Fibroblast of lung (primary cell): ENCODE measurements around the gene ATOX1. TPM values are rescaled to one million over a fixed set of nuclear protein-coding genes. Genes with fewer than 3 reads are reported as not detected.
A peak's percentile ranks its signal among the peaks of the same experiment; 100 is the strongest.

ENCODE experiments used
- DNase-seq, 2 donors: peaks; one replicate each; pipeline versions ENCODE4 v3.0.0 to v3.0.0-alpha.2; 2010; ENCODE audit warnings: low read depth in 2 of 2
- H2AFZ ChIP-seq: 2 replicates; pipeline ENCODE4 v1.5.1; 2012; ENCODE audit warnings: low read length, control low read depth, inconsistent platforms
- H3K27ac ChIP-seq: 2 replicates; pipeline ENCODE4 v1.5.1; 2011; ENCODE audit warnings: low read length, control low read depth; ENCODE audit not compliant: insufficient read depth
- H3K27me3 ChIP-seq: 2 replicates; pipeline ENCODE4 v1.5.1; 2011; ENCODE audit warnings: mild to moderate bottlenecking, low read length; ENCODE audit not compliant: control insufficient read depth, insufficient read depth
- H3K36me3 ChIP-seq: 2 replicates; pipeline ENCODE4 v1.5.1; 2011; ENCODE audit warnings: low read length; ENCODE audit not compliant: control insufficient read depth, insufficient read depth
- H3K4me1 ChIP-seq: 2 replicates; pipeline ENCODE4 v1.5.1; 2011; ENCODE audit warnings: low read length; ENCODE audit not compliant: control insufficient read depth, insufficient read depth; ENCODE audit errors: extremely low read depth
- H3K4me2 ChIP-seq: 2 replicates; pipeline ENCODE4 v1.5.1; 2011; ENCODE audit warnings: low read length, control low read depth; ENCODE audit not compliant: insufficient read depth; ENCODE audit errors: extremely low read depth
- H3K4me3 ChIP-seq, 4 experiments: fragments of 200-600 bp in 1 of 4; sonication (generic) in 1 of 4; replicated peaks in 1 of 4; 2 replicates each; pipeline ENCODE4 v1.5.1; 2011 to 2016; ENCODE audit warnings: low read length in 4 of 4, low read depth in 3 of 4, mild to moderate bottlenecking in 3 of 4, control low read depth in 2 of 4, inconsistent platforms in 1 of 4, mixed read lengths in 1 of 4; ENCODE audit not compliant: insufficient read depth in 1 of 4; ENCODE audit errors: control extremely low read depth in 1 of 4
- H3K79me2 ChIP-seq: 2 replicates; pipeline ENCODE4 v1.5.1; 2012; ENCODE audit warnings: mild to moderate bottlenecking, low read length, inconsistent platforms; ENCODE audit not compliant: control insufficient read depth, insufficient read depth
- H3K9ac ChIP-seq: 2 replicates; pipeline ENCODE4 v1.5.1; 2011; ENCODE audit warnings: mild to moderate bottlenecking, low read length, control low read depth; ENCODE audit not compliant: insufficient read depth
- H3K9me3 ChIP-seq: 2 replicates; pipeline ENCODE4 v1.5.1; 2012; ENCODE audit warnings: low read depth, low read length; ENCODE audit not compliant: control insufficient read depth, insufficient read depth
- H4K20me1 ChIP-seq: 2 replicates; pipeline ENCODE4 v1.5.1; 2011; ENCODE audit warnings: low read length; ENCODE audit not compliant: control insufficient read depth, insufficient read depth; ENCODE audit errors: extremely low read depth
- EZH2 ChIP-seq: IDR thresholded peaks from 2 replicates; pipeline ENCODE4 v1.5.1; 2012; ENCODE audit warnings: low read length, control low read depth, mild to moderate bottlenecking; ENCODE audit errors: missing control alignments
- polyA plus RNA-seq, 2 donors: library from polyadenylated mRNA; depleted of rRNA in 1 of 2; stranded (reverse) in 1 of 2; unstranded in 1 of 2; fragments of >200 nt; gene quantifications; 2 replicates each; pipeline ENCODE4 v1.2.1, GENCODE V29; 2011 to 2012; ENCODE audit warnings: missing spikeins in 1 of 2
- total RNA-seq: library from RNA; depleted of rRNA; stranded (reverse); fragments of >200 nt; gene quantifications from 2 replicates; pipeline ENCODE4 v1.2.1, GENCODE V29; 2014
- TF ChIP-seq, protein P1 (sequence below), 2 donors: IDR thresholded peaks in 1 of 2; conservative IDR thresholded peaks in 1 of 2; 1 replicate in 1 of 2; 2 replicates in 1 of 2; pipeline ENCODE4 v1.5.1; 2011 to 2012; ENCODE audit warnings: low read length in 2 of 2, control low read depth in 1 of 2, inconsistent platforms in 1 of 2, low read depth in 1 of 2, mild to moderate bottlenecking in 1 of 2

Gene ATOX1
- total and polyA plus RNA-seq, 2 donors (not counting 1 experiment from before 2014, with no cell fraction given) = 59.9 to 245 TPM

DNA sequence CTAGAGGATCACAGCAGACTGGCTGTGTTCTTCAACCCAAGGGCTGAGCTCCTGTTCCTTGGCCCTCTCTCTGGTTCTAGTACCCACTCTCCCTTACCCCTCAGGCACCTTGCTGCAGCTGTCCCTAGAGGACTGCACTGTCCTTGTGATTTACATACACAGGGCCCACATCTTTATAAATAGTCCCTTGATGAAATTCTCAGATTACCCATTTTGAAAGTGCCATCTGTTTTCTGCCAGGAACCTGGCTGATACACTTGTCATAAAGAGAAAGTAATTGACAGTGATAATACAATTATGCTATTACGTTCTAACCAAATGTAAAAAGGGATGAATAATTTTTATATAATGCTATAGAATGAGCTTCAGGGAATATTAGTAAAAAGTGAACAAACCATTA is 55.2 kb downstream of the ATOX1 start:
- Histone ChIP-seq H3K9me3 (no peaks in the 10 kb centered on the region), H3K36me3 (no peaks in the 10 kb centered on the region), H3K79me2 (no peaks in the 10 kb centered on the region), H3K4me1 (peaks cover 18% of the 10 kb centered on the region), H3K9ac (no peak overlapping the region), H3K27me3 (no peaks in the 10 kb centered on the region), H3K27ac (no peak overlapping the region), H4K20me1 (no peaks in the 10 kb centered on the region), H3K4me2 (no peak overlapping the region), H2AFZ (no peak overlapping the region), H3K4me3 (no peak overlapping the region)
- TF ChIP-seq, protein P1, sequence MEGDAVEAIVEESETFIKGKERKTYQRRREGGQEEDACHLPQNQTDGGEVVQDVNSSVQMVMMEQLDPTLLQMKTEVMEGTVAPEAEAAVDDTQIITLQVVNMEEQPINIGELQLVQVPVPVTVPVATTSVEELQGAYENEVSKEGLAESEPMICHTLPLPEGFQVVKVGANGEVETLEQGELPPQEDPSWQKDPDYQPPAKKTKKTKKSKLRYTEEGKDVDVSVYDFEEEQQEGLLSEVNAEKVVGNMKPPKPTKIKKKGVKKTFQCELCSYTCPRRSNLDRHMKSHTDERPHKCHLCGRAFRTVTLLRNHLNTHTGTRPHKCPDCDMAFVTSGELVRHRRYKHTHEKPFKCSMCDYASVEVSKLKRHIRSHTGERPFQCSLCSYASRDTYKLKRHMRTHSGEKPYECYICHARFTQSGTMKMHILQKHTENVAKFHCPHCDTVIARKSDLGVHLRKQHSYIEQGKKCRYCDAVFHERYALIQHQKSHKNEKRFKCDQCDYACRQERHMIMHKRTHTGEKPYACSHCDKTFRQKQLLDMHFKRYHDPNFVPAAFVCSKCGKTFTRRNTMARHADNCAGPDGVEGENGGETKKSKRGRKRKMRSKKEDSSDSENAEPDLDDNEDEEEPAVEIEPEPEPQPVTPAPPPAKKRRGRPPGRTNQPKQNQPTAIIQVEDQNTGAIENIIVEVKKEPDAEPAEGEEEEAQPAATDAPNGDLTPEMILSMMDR (conservative IDR thresholded peaks at IDR 0.05 in 1 of 2, IDR thresholded peaks at IDR 0.05 in 1 of 2; ENCODE audit: low read depth in 1 of 2, low read length in 2 of 2) = no peak
- TF ChIP-seq EZH2 = no peak
- no peak for DNase-seq

DNA sequence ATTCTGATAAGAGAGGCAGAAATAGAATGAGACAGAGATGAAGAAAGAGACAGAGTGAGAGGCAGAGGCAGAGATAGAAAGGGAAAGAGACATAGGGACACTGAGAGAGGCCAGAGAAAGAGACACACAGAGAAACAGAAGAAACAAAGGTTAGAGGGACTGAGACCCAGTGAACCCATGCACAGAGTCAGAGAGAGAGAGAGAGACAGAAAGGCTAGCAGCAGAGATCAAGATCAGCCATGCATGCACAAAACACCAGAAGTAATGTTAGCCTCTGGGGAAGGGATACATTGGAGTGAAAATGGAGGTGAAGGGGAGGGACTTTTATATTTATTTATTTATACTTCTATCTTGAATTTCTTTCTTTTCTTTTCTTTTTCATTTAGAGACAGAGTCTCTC is 57.6 kb downstream of the ATOX1 start:
- Histone ChIP-seq H3K4me1 (peaks cover 28% of the 10 kb centered on the region), H3K27me3 (no peaks in the 10 kb centered on the region), H3K9me3 (no peaks in the 10 kb centered on the region), H3K27ac (peak overlapping the region; percentile 42), H3K36me3 (no peaks in the 10 kb centered on the region), H3K4me3 (no peak overlapping the region), H2AFZ (peak overlapping the region; percentile 49), H3K4me2 (no peak overlapping the region), H3K79me2 (no peaks in the 10 kb centered on the region), H4K20me1 (no peaks in the 10 kb centered on the region), H3K9ac (no peak overlapping the region)
- no peak for DNase-seq
- no peak for TF ChIP-seq EZH2
- TF ChIP-seq, protein P1 (conservative IDR thresholded peaks at IDR 0.05 in 1 of 2, IDR thresholded peaks at IDR 0.05 in 1 of 2; ENCODE audit: low read depth in 1 of 2, low read length in 2 of 2) = no peak

DNA sequence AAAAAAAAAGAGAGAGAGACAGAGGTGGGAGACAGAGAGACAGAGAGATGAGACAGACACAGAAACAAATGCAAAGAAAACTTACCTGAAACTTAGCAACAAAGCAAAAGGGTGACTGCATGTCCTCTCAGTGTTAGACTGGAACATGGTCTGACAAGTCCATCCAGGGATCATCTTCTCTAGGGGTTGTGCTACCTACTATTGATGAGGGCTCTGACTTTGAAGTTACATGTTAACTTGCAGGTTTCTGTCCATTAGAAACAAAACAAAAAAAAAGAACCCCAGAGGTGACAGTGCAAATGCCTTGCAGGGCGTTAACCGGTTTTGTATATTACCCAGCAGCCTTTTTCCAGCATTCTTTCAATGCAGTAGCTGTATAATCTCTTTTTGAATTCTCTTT is 58.1 kb downstream of the ATOX1 start:
- Histone ChIP-seq H3K9me3 (no peaks in the 10 kb centered on the region), H3K9ac (no peak overlapping the region), H2AFZ (no peak overlapping the region), H3K79me2 (no peaks in the 10 kb centered on the region), H3K36me3 (no peaks in the 10 kb centered on the region), H3K4me3 (no peak overlapping the region), H3K4me2 (no peak overlapping the region), H3K27me3 (no peaks in the 10 kb centered on the region), H3K27ac (peak overlapping the region; percentile 92), H3K4me1 (peaks cover 33% of the 10 kb centered on the region), H4K20me1 (no peaks in the 10 kb centered on the region)
- peak in 1 of 2 donors; percentile 8 for DNase-seq
- TF ChIP-seq, protein P1 (conservative IDR thresholded peaks at IDR 0.05 in 1 of 2, IDR thresholded peaks at IDR 0.05 in 1 of 2; ENCODE audit: low read depth in 1 of 2, low read length in 2 of 2) = no peak
- TF ChIP-seq EZH2 = no peak
